Skeletal muscle tissue (tissue), 4 donors: ENCODE results near the gene DNAJC8. TPM values are rescaled to one million over a fixed set of nuclear protein-coding genes. Genes with fewer than 3 reads are reported as not detected.

ENCODE experiments used
- H3K27ac ChIP-seq: one replicate; pipeline ENCODE4 v1.7.0; 2013; ENCODE audit warnings: mild to moderate bottlenecking, low read depth, low read length, inconsistent platforms
- H3K27me3 ChIP-seq, 3 donors: one replicate each; pipeline ENCODE4 v1.7.0; 2013; ENCODE audit warnings: low read length in 3 of 3; ENCODE audit not compliant: control insufficient read depth in 3 of 3, insufficient read depth in 3 of 3
- H3K36me3 ChIP-seq, 3 donors: one replicate each; pipeline ENCODE4 v1.7.0; 2013; ENCODE audit warnings: low read length in 3 of 3; ENCODE audit not compliant: control insufficient read depth in 3 of 3, insufficient read depth in 3 of 3
- H3K4me1 ChIP-seq, 3 donors: one replicate each; pipeline ENCODE4 v1.7.0; 2013; ENCODE audit warnings: low read length in 3 of 3, mild to moderate bottlenecking in 3 of 3; ENCODE audit not compliant: control insufficient read depth in 3 of 3, insufficient read depth in 3 of 3
- H3K4me3 ChIP-seq, 3 donors: one replicate each; pipeline ENCODE4 v1.7.0; 2013; ENCODE audit warnings: low read length in 3 of 3
- H3K9ac ChIP-seq, 3 donors: one replicate each; pipeline ENCODE4 v1.7.0; 2013; ENCODE audit warnings: low read length in 3 of 3, mild to moderate bottlenecking in 3 of 3, moderate library complexity in 2 of 3, low read depth in 1 of 3
- H3K9me3 ChIP-seq, 3 donors: one replicate each; pipeline ENCODE4 v1.7.0; 2013; ENCODE audit warnings: low read length in 3 of 3; ENCODE audit not compliant: control insufficient read depth in 3 of 3
- total RNA-seq: library from RNA; depleted of rRNA; stranded (reverse); fragments of >200 nt; gene quantifications from one replicate; pipeline ENCODE4 v1.2.3, GENCODE V29; 2014
- donor health status: Osteomylitis.

Gene DNAJC8
- total RNA-seq, 1 donor from 2014 or later, result 27.1 TPM

GRCh38 chr1:28159243-28159642 is 73.6 kb downstream of the DNAJC8 start:
- Histone ChIP-seq H3K27me3 (no peaks in the 10 kb centered on the region), H3K9me3 (no peaks in the 10 kb centered on the region), H3K9ac (no peak overlapping the region), H3K4me3 (no peak overlapping the region), H3K36me3 (no peaks in the 10 kb centered on the region), H3K4me1 (peaks cover 0 to 5% (median 3%) of the 10 kb centered on the region in 3 donors), H3K27ac (no peak overlapping the region)

GRCh38 chr1:28157894-28158293 is 74.9 kb downstream of the DNAJC8 start:
- Histone ChIP-seq H3K36me3 (no peaks in the 10 kb centered on the region), H3K4me3 (no peak overlapping the region), H3K9ac (no peak overlapping the region), H3K27me3 (no peaks in the 10 kb centered on the region), H3K4me1 (peaks cover 0 to 3% (median 0%) of the 10 kb centered on the region in 3 donors), H3K27ac (no peak overlapping the region), H3K9me3 (no peaks in the 10 kb centered on the region)

- H3K9ac ChIP-seq, result no peak overlapping the region
- no peak overlapping the region for H3K4me3 ChIP-seq
- no peak overlapping the region for H3K27ac ChIP-seq
- no peaks in the 10 kb centered on the region for H3K36me3 ChIP-seq
- no peaks in the 10 kb centered on the region for H3K9me3 ChIP-seq
- no peaks in the 10 kb centered on the region for H3K27me3 ChIP-seq
- H3K4me1 ChIP-seq, result peaks cover 0 to 3% (median 0%) of the 10 kb centered on the region in 3 donors
These were observed 76.0 kb downstream of the DNAJC8 start for GRCh38 chr1:28156821-28157220.

GRCh38 chr1:28155628-28156027 is 77.2 kb downstream of the DNAJC8 start:
- H3K27ac ChIP-seq, result no peak overlapping the region
- H3K36me3 ChIP-seq, result no peaks in the 10 kb centered on the region
- no peaks in the 10 kb centered on the region for H3K9me3 ChIP-seq
- H3K27me3 ChIP-seq, result no peaks in the 10 kb centered on the region
- peaks cover 0 to 3% (median 0%) of the 10 kb centered on the region in 3 donors for H3K4me1 ChIP-seq
- no peak overlapping the region for H3K4me3 ChIP-seq
- H3K9ac ChIP-seq, result no peak overlapping the region

- H3K4me1 ChIP-seq, result peaks cover 0 to 3% (median 0%) of the 10 kb centered on the region in 3 donors
These were observed 78.7 kb downstream of the DNAJC8 start for GRCh38 chr1:28154078-28154594.

More at GRCh38 chr1:28154078-28154594, 78.7 kb downstream of the DNAJC8 start:
- Histone ChIP-seq H3K9me3 (no peaks in the 10 kb centered on the region), H3K27me3 (no peaks in the 10 kb centered on the region), H3K4me3 (no peak overlapping the region), H3K27ac (no peak overlapping the region), H3K36me3 (no peaks in the 10 kb centered on the region), H3K9ac (no peak overlapping the region)

Other genes with a start within 250 kb of the DNAJC8 start
- gene EYA3, start 144.4 kb downstream of the DNAJC8 start, total RNA-seq, result 9.9 TPM
- 2.1 TPM for gene PTAFR, start 56.3 kb downstream of the DNAJC8 start, total RNA-seq
- gene ATP5IF1, start 3.1 kb upstream of the DNAJC8 start, total RNA-seq, result 36.0 TPM
- 2.1 TPM for gene SESN2, start 26.5 kb upstream of the DNAJC8 start, total RNA-seq
- 20.9 TPM for gene MED18, start 96.0 kb upstream of the DNAJC8 start, total RNA-seq
- 5.2 TPM for gene PHACTR4, start 136.7 kb upstream of the DNAJC8 start, total RNA-seq